NB4 (cell line): ENCODE data around the gene SPC24.
"Not testable (repeated sequence)": the region's sequence is repeated elsewhere in the genome, so short reads cannot be mapped to it uniquely, and the experiment has no call there.

ENCODE experiments used
- DNase-seq: peaks from one replicate; pipeline ENCODE4 v3.0.0; 2010; ENCODE audit warnings: low read depth
- H3K4me3 ChIP-seq: one replicate; pipeline ENCODE4 v1.5.1; 2011; ENCODE audit warnings: mild to moderate bottlenecking, low read depth, low read length, moderate library complexity
- CTCF ChIP-seq: IDR thresholded peaks from one replicate; pipeline ENCODE4 v1.5.1; 2012; ENCODE audit warnings: low read depth, low read length
- MAX ChIP-seq: IDR thresholded peaks from 2 replicates; pipeline ENCODE4 v1.6.1; 2011; ENCODE audit warnings: low read depth, low read length
- MYC ChIP-seq: IDR thresholded peaks from 2 replicates; pipeline ENCODE4 v1.6.1; 2011; ENCODE audit warnings: low read depth, low read length
- POLR2A ChIP-seq: IDR thresholded peaks from 2 replicates; pipeline ENCODE4 v1.6.1; 2011; ENCODE audit warnings: mild to moderate bottlenecking; ENCODE audit not compliant: insufficient read length; ENCODE audit errors: extremely low read depth

The SPC24 gene

GRCh38 chr19:11164879-11165406 is 9.4 kb upstream of the SPC24 start:
- H3K4me3 ChIP-seq = no peak overlapping the region
- no peak for TF ChIP-seq CTCF
- DNase-seq = no peak

- DNase-seq = no peak
- H3K4me3 ChIP-seq = no peak overlapping the region
Observed at GRCh38 chr19:11164296-11164695, 8.7 kb upstream of the SPC24 start.

GRCh38 chr19:11160440-11160768 is 4.8 kb upstream of the SPC24 start:
- H3K4me3 ChIP-seq, DNase-seq: not testable (repeated sequence)

More at GRCh38 chr19:11164296-11164695, 8.7 kb upstream of the SPC24 start:
- no peak for TF ChIP-seq CTCF
- no peak for TF ChIP-seq MYC
- no peak for TF ChIP-seq MAX
- TF ChIP-seq POLR2A = no peak

- DNase-seq = no peak
- no peak overlapping the region for H3K4me3 ChIP-seq
- TF ChIP-seq MYC (no peak), MAX (no peak), CTCF (no peak), POLR2A (no peak)
Observed at GRCh38 chr19:11159598-11160439, 4.2 kb upstream of the SPC24 start.

GRCh38 chr19:11154683-11155047 is 917 bp downstream of the SPC24 start:
- H3K4me3 ChIP-seq = peak overlapping the region; percentile 97
- DNase-seq = no peak
- TF ChIP-seq CTCF = no peak
- no peak for TF ChIP-seq MYC
- no peak for TF ChIP-seq POLR2A
- TF ChIP-seq MAX = no peak

GRCh38 chr19:11152318-11153062 is 3.1 kb downstream of the SPC24 start:
- H3K4me3 ChIP-seq = no peak overlapping the region
- DNase-seq = no peak
- TF ChIP-seq MAX (no peak), MYC (no peak), CTCF (no peak), POLR2A (no peak)
